H1 (cell line): ENCODE data around the gene CCNG2. TPM values are rescaled to one million over a fixed set of nuclear protein-coding genes. Genes with fewer than 3 reads are reported as not detected.

Source experiments
- ASH2L ChIP-seq: fragments of 200-600, 300-600 bp; sonication (generic); IDR thresholded peaks from one replicate; pipeline ENCODE4 v1.7.1; 2017; ENCODE audit warnings: low read length
- ATF3 ChIP-seq: IDR thresholded peaks from 2 replicates; pipeline ENCODE4 v1.6.1; 2011; ENCODE audit warnings: low read depth, mild to moderate bottlenecking, low read length; ENCODE audit not compliant: insufficient read depth
- BCL11A ChIP-seq, 2 experiments: IDR thresholded peaks; one replicate each; pipeline ENCODE4 v1.6.1; 2011; ENCODE audit warnings: low read depth in 2 of 2, low read length in 2 of 2, mild to moderate bottlenecking in 2 of 2
- BRCA1 ChIP-seq: IDR thresholded peaks from 2 replicates; pipeline ENCODE4 v1.6.1; 2012; ENCODE audit warnings: low read depth, low read length, improper control_type of control experiment
- CEBPB ChIP-seq: IDR thresholded peaks from 2 replicates; pipeline ENCODE4 v1.6.1; 2012; ENCODE audit warnings: low read depth, low read length
- CHD1 ChIP-seq: IDR thresholded peaks from 2 replicates; pipeline ENCODE4 v1.6.1; 2012; ENCODE audit warnings: low read depth, low read length, improper control_type of control experiment
- CTCF ChIP-seq, 3 experiments: IDR thresholded peaks; 1 replicate in 2 of 3; 2 replicates in 1 of 3; pipeline versions ENCODE4 v1.5.1 to v1.6.1; 2011; ENCODE audit warnings: low read length in 3 of 3, mild to moderate bottlenecking in 3 of 3, inconsistent platforms in 2 of 3, low read depth in 1 of 3, moderate library complexity in 1 of 3; ENCODE audit not compliant: insufficient read depth in 1 of 3; ENCODE audit errors: control extremely low read depth in 1 of 3
- EGR1 ChIP-seq: IDR thresholded peaks from 2 replicates; pipeline ENCODE4 v1.6.1; 2011; ENCODE audit warnings: low read depth, low read length, borderline replicate concordance
- GABPA ChIP-seq: IDR thresholded peaks from 2 replicates; pipeline ENCODE4 v1.6.1; 2011; ENCODE audit warnings: mild to moderate bottlenecking, low read length, moderate library complexity, borderline replicate concordance; ENCODE audit not compliant: insufficient read depth
- JUND ChIP-seq: IDR thresholded peaks from 2 replicates; pipeline ENCODE4 v1.6.1; 2011; ENCODE audit warnings: mild to moderate bottlenecking, improper control_type of control experiment, low read length
- KDM4A ChIP-seq: IDR thresholded peaks from one replicate; pipeline ENCODE4 v1.7.1; 2012; ENCODE audit warnings: low read depth, mild to moderate bottlenecking, moderate library complexity, low read length, inconsistent platforms; ENCODE audit not compliant: severe bottlenecking
- KDM5A ChIP-seq: fragments of 200-600 bp; IDR thresholded peaks from 2 replicates; pipeline ENCODE4 v1.7.1; 2012; ENCODE audit warnings: mild to moderate bottlenecking, low read length, inconsistent platforms, mixed read lengths
- NANOG ChIP-seq: IDR thresholded peaks from 2 replicates; pipeline ENCODE4 v1.6.1; 2011; ENCODE audit warnings: low read length, low read depth, mild to moderate bottlenecking, inconsistent platforms; ENCODE audit not compliant: insufficient read depth, poor library complexity, severe bottlenecking
- POLR2A ChIP-seq, 2 experiments: IDR thresholded peaks; 1 replicate in 1 of 2; 2 replicates in 1 of 2; pipeline ENCODE4 v1.6.1; 2011; ENCODE audit warnings: low read depth in 2 of 2, low read length in 2 of 2, mild to moderate bottlenecking in 2 of 2; ENCODE audit errors: control extremely low read depth in 1 of 2
- RBBP5 ChIP-seq: IDR thresholded peaks from 2 replicates; pipeline ENCODE4 v1.7.1; 2012; ENCODE audit warnings: low read depth, mild to moderate bottlenecking, inconsistent platforms, low read length, moderate library complexity, borderline replicate concordance
- RNF2 ChIP-seq: fragments of 200-900, 300-1000 bp; sonication (generic); IDR thresholded peaks from 2 replicates; pipeline ENCODE4 v1.7.1; 2016; ENCODE audit warnings: borderline replicate concordance, low read depth, mild to moderate bottlenecking, antibody characterized with exemption, low read length; ENCODE audit not compliant: poor library complexity, severe bottlenecking; ENCODE audit errors: missing control alignments
- RXRA ChIP-seq: IDR thresholded peaks from 2 replicates; pipeline ENCODE4 v1.6.1; 2011; ENCODE audit warnings: low read depth, mild to moderate bottlenecking, low read length, moderate library complexity; ENCODE audit not compliant: insufficient read depth
- SP2 ChIP-seq: IDR thresholded peaks from 2 replicates; pipeline ENCODE4 v1.6.1; 2012; ENCODE audit warnings: mild to moderate bottlenecking, low read length, inconsistent platforms
- SUZ12 ChIP-seq: fragments of 200-600 bp; sonication (generic); IDR thresholded peaks from 2 replicates; pipeline ENCODE4 v1.6.1; 2012; ENCODE audit warnings: mild to moderate bottlenecking, inconsistent platforms, low read length, moderate library complexity, mixed read lengths
- TAF1 ChIP-seq: IDR thresholded peaks from 2 replicates; pipeline ENCODE4 v1.6.1; 2011; ENCODE audit warnings: mild to moderate bottlenecking, low read depth, low read length
- polyA plus RNA-seq, 7 experiments: library from polyadenylated mRNA; depleted of rRNA in 3 of 7; stranded (reverse) in 5 of 7; unstranded in 2 of 7; fragments of >200 nt in 5 of 7; fragments of 200-250 nt in 2 of 7; gene quantifications; 1 replicate in 5 of 7; 2 replicates in 1 of 7; 4 replicates in 1 of 7; pipeline versions ENCODE4 v1.2.1 to v1.2.3, GENCODE V29; 2011 to 2013; ENCODE audit warnings: missing spikeins in 2 of 7, mixed read lengths in 2 of 7
- total RNA-seq: library from RNA; stranded (reverse); fragmentation: NEBNext Ultra II Directional; extraction: Animal tissue kit (Norgen Biotek cat#: 25700); gene quantifications from 2 replicates; pipeline ENCODE4 v1.2.1, GENCODE V29; 2021

Gene CCNG2
- total and polyA plus RNA-seq, 2 of the 8 experiments (the other 6 are each of a cell fraction or from before 2014, with no cell fraction given) = 3.5 to 13.9 TPM

- TF ChIP-seq BCL11A (IDR thresholded peaks at IDR 0.05; ENCODE audit: low read depth in 2 of 2, low read length in 2 of 2) = no peak
- peak; percentile 95 for TF ChIP-seq TAF1
- peak; percentile 41 for TF ChIP-seq KDM4A
- no peak for TF ChIP-seq BRCA1
- TF ChIP-seq SP2 = 0 out of 2 replicates have a peak, but pooled peaks have one; percentile 27
- no peak for TF ChIP-seq CEBPB
- no peak for TF ChIP-seq JUND
- TF ChIP-seq EGR1 = peak; percentile 35; the same call in 1 of the 2 replicates
- TF ChIP-seq KDM5A = no peak; the same call in 1 of the 2 replicates
- no peak for TF ChIP-seq RXRA
- TF ChIP-seq RBBP5 = peak; percentile 87; the same call in 1 of the 2 replicates
- TF ChIP-seq CTCF (IDR thresholded peaks at IDR 0.05; ENCODE audit: control extremely low read depth in 1 of 3, insufficient read depth in 1 of 3, low read depth in 1 of 3, low read length in 3 of 3) = no peak
- TF ChIP-seq NANOG = no peak
- TF ChIP-seq ATF3 = peak; percentile 38; the same call in 1 of the 2 replicates
- no peak for TF ChIP-seq CHD1
- peak; percentile 87 for TF ChIP-seq POLR2A (IDR thresholded peaks at IDR 0.05; ENCODE audit: control extremely low read depth in 1 of 2, low read depth in 2 of 2, low read length in 2 of 2)
- TF ChIP-seq GABPA = no peak
- TF ChIP-seq RNF2 = no peak
- peak; percentile 98 for TF ChIP-seq ASH2L
- TF ChIP-seq SUZ12 = peak; percentile 21; the same call in 1 of the 2 replicates
Observed at GRCh38 chr4:77156912-77157858, at the start of gene CCNG2 (continued).
